Smooth muscle cell (in vitro differentiated cells): ENCODE data around the gene KIF5A. TPM values are rescaled to one million over a fixed set of nuclear protein-coding genes. Genes with fewer than 3 reads are reported as not detected.

ENCODE experiments used
- DNase-seq: peaks from one replicate; lab custom pipeline; 2025; ENCODE audit not compliant: unreplicated experiment; lab: John Stamatoyannopoulos, UW
- H2AFZ ChIP-seq: fragments of 200-600 bp; sonication (generic); 2 replicates; pipeline ENCODE4 v1.6.0; 2016; ENCODE audit warnings: antibody characterized with exemption, low read depth, mild to moderate bottlenecking
- H3F3A ChIP-seq: fragments of 200-600 bp; sonication (generic); 2 replicates; pipeline ENCODE4 v1.6.0; 2017; ENCODE audit warnings: antibody characterized with exemption, low read depth
- H3K27ac ChIP-seq: fragments of 200-600 bp; sonication (generic); 2 replicates; pipeline ENCODE4 v1.5.1; 2016; ENCODE audit warnings: low read depth, mild to moderate bottlenecking
- H3K27me3 ChIP-seq: fragments of 200-600 bp; sonication (generic); 2 replicates; pipeline ENCODE4 v1.6.1; 2016; ENCODE audit warnings: low read depth, mild to moderate bottlenecking
- H3K36me3 ChIP-seq: fragments of 200-600 bp; sonication (generic); 2 replicates; pipeline ENCODE4 v1.5.1; 2016; ENCODE audit warnings: low read depth
- H3K4me1 ChIP-seq: fragments of 200-600 bp; sonication (generic); 2 replicates; pipeline ENCODE4 v1.5.1; 2016; ENCODE audit warnings: low read depth
- H3K4me2 ChIP-seq: fragments of 200-600 bp; sonication (generic); 2 replicates; pipeline ENCODE4 v1.6.0; 2016; ENCODE audit warnings: mild to moderate bottlenecking
- H3K4me3 ChIP-seq: fragments of 200-600 bp; sonication (generic); 2 replicates; pipeline ENCODE4 v1.5.1; 2016; ENCODE audit warnings: mild to moderate bottlenecking
- H3K79me2 ChIP-seq: fragments of 200-600 bp; sonication (generic); 2 replicates; pipeline ENCODE4 v1.6.0; 2016; ENCODE audit warnings: low read depth, mild to moderate bottlenecking
- H3K9ac ChIP-seq: fragments of 200-600 bp; sonication (generic); 2 replicates; pipeline ENCODE4 v1.6.0; 2016; ENCODE audit warnings: low read depth
- H3K9me3 ChIP-seq: fragments of 200-600 bp; sonication (generic); replicated peaks from 2 replicates; pipeline ENCODE4 v1.5.1; 2016; ENCODE audit warnings: low read depth
- H4K20me1 ChIP-seq: fragments of 200-600 bp; sonication (generic); 2 replicates; pipeline ENCODE4 v1.6.0; 2016; ENCODE audit warnings: low read depth
- CTCF ChIP-seq: fragments of 200-600 bp; sonication (generic); IDR thresholded peaks from 2 replicates; pipeline ENCODE4 v1.5.1; 2017; ENCODE audit warnings: borderline replicate concordance, mild to moderate bottlenecking, antibody characterized with exemption; ENCODE audit not compliant: insufficient read depth, poor library complexity, severe bottlenecking
- WGBS: methylation state at CpG from one replicate; pipeline ENCODE4 v1.1.7; 2016; ENCODE audit warnings: low lambda C conversion rate; 5-methylcytosine and 5-hydroxymethylcytosine counted together
- polyA plus RNA-seq: library from polyadenylated mRNA; unstranded; fragments of >200 nt; fragmentation: Nextera tagmentation; extraction: Ambion mirVana; gene quantifications from 2 replicates; pipeline ENCODE4 v1.2.1, GENCODE V29; 2016
- total RNA-seq: library from RNA; depleted of rRNA; stranded (reverse); fragments of >200 nt; gene quantifications from 2 replicates; pipeline ENCODE4 v1.2.3, GENCODE V29; 2014

The KIF5A gene
- total and polyA plus RNA-seq, 2 experiments from 2014 or later = 0.34 to 2.8 TPM

- peaks cover 16% of the 10 kb centered on the region for H3F3A ChIP-seq
- H4K20me1 ChIP-seq = peaks cover 26% of the 10 kb centered on the region
- H3K79me2 ChIP-seq = peaks cover 35% of the 10 kb centered on the region
- 68% methylated on average over 2 of the region's 2 CpGs for WGBS
- H3K9me3 ChIP-seq = no peaks in the 10 kb centered on the region
- H3K36me3 ChIP-seq = no peaks in the 10 kb centered on the region
- H3K4me1 ChIP-seq = peaks cover 42% of the 10 kb centered on the region
- H3K4me2 ChIP-seq = no peak overlapping the region
- no peak overlapping the region for H2AFZ ChIP-seq
- H3K27ac ChIP-seq = no peak overlapping the region
- no peak for DNase-seq
- H3K9ac ChIP-seq = no peak overlapping the region
- TF ChIP-seq CTCF = no peak
- H3K4me3 ChIP-seq = no peak overlapping the region
- peaks cover 12% of the 10 kb centered on the region for H3K27me3 ChIP-seq
Observed at GRCh38 chr12:57548488-57548887, 1.4 kb upstream of the KIF5A start.

- H3K4me2 ChIP-seq = peak overlapping the region; percentile 95
- no peak overlapping the region for H3K27ac ChIP-seq
- H3K9ac ChIP-seq = no peak overlapping the region
- 45% methylated on average over 11 of the region's 13 CpGs for WGBS
- H4K20me1 ChIP-seq = peaks cover 19% of the 10 kb centered on the region
- H2AFZ ChIP-seq = peak overlapping the region; percentile 92
- H3F3A ChIP-seq = peaks cover 24% of the 10 kb centered on the region
- DNase-seq = no peak
- no peaks in the 10 kb centered on the region for H3K36me3 ChIP-seq
- no peak for TF ChIP-seq CTCF
- peaks cover 27% of the 10 kb centered on the region for H3K79me2 ChIP-seq
- peak overlapping the region; percentile 57 for H3K4me3 ChIP-seq
- no peaks in the 10 kb centered on the region for H3K9me3 ChIP-seq
- peaks cover 50% of the 10 kb centered on the region for H3K4me1 ChIP-seq
- H3K27me3 ChIP-seq = peaks cover 12% of the 10 kb centered on the region
Observed at GRCh38 chr12:57549203-57549908, 488 bp upstream of the KIF5A start.

- no peak for DNase-seq
- Histone ChIP-seq H3K4me1 (peaks cover 43% of the 10 kb centered on the region), H2AFZ (peak overlapping the region; percentile 92), H3K4me2 (peak overlapping the region; percentile 95), H3K9me3 (no peaks in the 10 kb centered on the region), H4K20me1 (peaks cover 3% of the 10 kb centered on the region), H3F3A (peaks cover 19% of the 10 kb centered on the region), H3K4me3 (peak overlapping the region; percentile 57), H3K79me2 (peaks cover 21% of the 10 kb centered on the region), H3K36me3 (no peaks in the 10 kb centered on the region), H3K9ac (no peak overlapping the region), H3K27ac (peak overlapping the region; percentile 74), H3K27me3 (peaks cover 12% of the 10 kb centered on the region)
- WGBS = 49% methylated on average over 7 of the region's 7 CpGs
- TF ChIP-seq CTCF = no peak
Observed at GRCh38 chr12:57550641-57551549, 1.1 kb downstream of the KIF5A start.
